ENCODE measurements around the gene NT5C2.
"Not testable (repeated sequence)": the region's sequence is repeated elsewhere in the genome, so short reads cannot be mapped to it uniquely, and the experiment has no call there.

Gene NT5C2

GRCh38 chr10:103083266-103083976 lies 109.7 kb downstream of the NT5C2 start:
- no peak for DNase-seq

- DNase-seq = no peak
Observed at GRCh38 chr10:103082683-103083082, 110.4 kb downstream of the NT5C2 start.

- DNase-seq = no peak
Observed at GRCh38 chr10:103080891-103081581, 112.0 kb downstream of the NT5C2 start.

- no peak for DNase-seq
Observed at GRCh38 chr10:103079946-103080345, 113.1 kb downstream of the NT5C2 start.

- no peak for DNase-seq
Observed at GRCh38 chr10:103079100-103079499, 114.0 kb downstream of the NT5C2 start.

GRCh38 chr10:103078676-103079075 lies 114.4 kb downstream of the NT5C2 start:
- no peak for DNase-seq

GRCh38 chr10:103078309-103078615 lies 114.8 kb downstream of the NT5C2 start:
- no peak for DNase-seq

GRCh38 chr10:103077491-103078308 lies 115.4 kb downstream of the NT5C2 start:
- no peak for DNase-seq

- DNase-seq = no peak
Observed at GRCh38 chr10:103077020-103077419, 116.1 kb downstream of the NT5C2 start.

- no peak for DNase-seq
Observed at GRCh38 chr10:103072891-103073290, 120.2 kb downstream of the NT5C2 start.

GRCh38 chr10:103072276-103072675 lies 120.8 kb downstream of the NT5C2 start:
- DNase-seq = no peak

- peak; percentile 74 for DNase-seq
Observed at GRCh38 chr10:103069453-103070331, 123.4 kb downstream of the NT5C2 start.

- DNase-seq = no peak
Observed at GRCh38 chr10:103067956-103068355, 125.1 kb downstream of the NT5C2 start.

GRCh38 chr10:103067484-103067883 lies 125.6 kb downstream of the NT5C2 start:
- DNase-seq = no peak

GRCh38 chr10:103067099-103067477 lies 126.0 kb downstream of the NT5C2 start:
- DNase-seq = not testable (repeated sequence)

- no peak for DNase-seq
Observed at GRCh38 chr10:103066141-103067098, 126.7 kb downstream of the NT5C2 start.

GRCh38 chr10:103064956-103065355 lies 128.1 kb downstream of the NT5C2 start:
- no peak for DNase-seq

- no peak for DNase-seq
Observed at GRCh38 chr10:103062854-103063590, 130.1 kb downstream of the NT5C2 start.

GRCh38 chr10:103060575-103060974 lies 132.5 kb downstream of the NT5C2 start:
- no peak for DNase-seq

- no peak for DNase-seq
Observed at GRCh38 chr10:103058034-103058433, 135.0 kb downstream of the NT5C2 start.

GRCh38 chr10:103055105-103055504 lies 138.0 kb downstream of the NT5C2 start:
- no peak for DNase-seq

All from activated CD4-positive, alpha-beta T cell treated with anti-CD3 and anti-CD28 coated beads, Interleukin-2, amount 50 U/mL, for 1 hour (primary cell).